IMR-90 (cell line): Measurements from ENCODE around the gene MFN2. TPM values are rescaled to one million over a fixed set of nuclear protein-coding genes. Genes with fewer than 3 reads are reported as not detected.

Source experiments
- ATAC-seq: fragments of 200-7000 bp; cut with Tn5 transposase; 2 replicates; pipeline ENCODE4 v1.9.1; 2020; ENCODE audit warnings: low read depth, mild to moderate bottlenecking, moderate library complexity
- BruUV-seq: library from RNA; stranded (reverse); fragments of 400-500 nt; replicated peaks from 2 replicates; lab custom pipeline; 2021; lab: Mats Ljungman, UMichigan
- CTCF ChIA-PET: fragments of 300-600 bp; formaldehyde crosslinking; extraction: SDS; loops from one replicate; lab custom pipeline; 2021; ENCODE audit warnings: antibody characterized with exemption; lab: Yijun Ruan, JAX
- POLR2A ChIA-PET: fragments of 300-600 bp; sonication (Branson Sonifier 250); formaldehyde crosslinking; loops from one replicate; lab custom pipeline; 2022; ENCODE audit warnings: antibody characterized with exemption; ENCODE audit not compliant: unreplicated experiment; lab: Charles Lee
- DNase-seq: peaks from one replicate; pipeline ENCODE4 v3.0.0; 2013
- H2AFZ ChIP-seq: replicated peaks from 2 replicates; pipeline ENCODE3; 2013; ENCODE audit warnings: low read length, mild to moderate bottlenecking; ENCODE audit not compliant: poor library complexity
- H2AK5ac ChIP-seq: 2 replicates; pipeline ENCODE4 v1.6.1; 2013; ENCODE audit warnings: low read depth, low read length, inconsistent platforms
- H2AK9ac ChIP-seq: replicated peaks from 2 replicates; pipeline ENCODE3; 2013; ENCODE audit warnings: mild to moderate bottlenecking, low read depth, low read length, moderate library complexity; ENCODE audit not compliant: poor library complexity
- H2BK120ac ChIP-seq: 2 replicates; pipeline ENCODE4 v1.6.1; 2013; ENCODE audit warnings: low read depth, low read length, inconsistent platforms
- H2BK15ac ChIP-seq: 3 replicates; pipeline ENCODE4 v1.6.1; 2013; ENCODE audit warnings: low read depth, low read length, inconsistent platforms
- H2BK20ac ChIP-seq: 2 replicates; pipeline ENCODE4 v1.6.1; 2013; ENCODE audit warnings: low read depth, mild to moderate bottlenecking, inconsistent platforms, low read length, moderate library complexity
- H2BK5ac ChIP-seq: 2 replicates; pipeline ENCODE4 v1.6.1; 2013; ENCODE audit warnings: mild to moderate bottlenecking, low read depth, low read length, inconsistent platforms; ENCODE audit not compliant: poor library complexity, severe bottlenecking
- H3K14ac ChIP-seq: replicated peaks from 2 replicates; pipeline ENCODE4 v1.6.1; 2013; ENCODE audit warnings: low read depth, low read length, inconsistent platforms
- H3K18ac ChIP-seq: 2 replicates; pipeline ENCODE4 v1.6.1; 2013; ENCODE audit warnings: low read depth, low read length, control low read depth
- H3K23ac ChIP-seq: 2 replicates; pipeline ENCODE4 v1.6.1; 2013; ENCODE audit warnings: low read depth, low read length, inconsistent platforms
- H3K27ac ChIP-seq: 2 replicates; pipeline ENCODE4 v1.5.1; 2013; ENCODE audit warnings: mild to moderate bottlenecking, control low read depth, low read length; ENCODE audit not compliant: insufficient read depth
- H3K27me3 ChIP-seq: 2 replicates; pipeline ENCODE4 v1.6.1; 2013; ENCODE audit warnings: low read length; ENCODE audit not compliant: control insufficient read depth, insufficient read depth
- H3K36me3 ChIP-seq: 2 replicates; pipeline ENCODE4 v1.6.1; 2013; ENCODE audit warnings: low read length, mixed read lengths; ENCODE audit not compliant: control insufficient read depth, insufficient read depth
- H3K4ac ChIP-seq: 2 replicates; pipeline ENCODE4 v1.6.1; 2013; ENCODE audit warnings: low read depth, low read length, inconsistent platforms
- H3K4me1 ChIP-seq: 2 replicates; pipeline ENCODE4 v1.6.1; 2013; ENCODE audit warnings: low read length, mixed read lengths; ENCODE audit not compliant: control insufficient read depth, insufficient read depth
- H3K4me2 ChIP-seq: 2 replicates; pipeline ENCODE4 v1.6.1; 2013; ENCODE audit warnings: low read depth, mild to moderate bottlenecking, control low read depth, low read length, moderate library complexity
- H3K4me3 ChIP-seq: 2 replicates; pipeline ENCODE4 v1.5.1; 2013; ENCODE audit warnings: low read depth, mild to moderate bottlenecking, control low read depth, low read length, moderate library complexity; ENCODE audit not compliant: insufficient read depth
- H3K56ac ChIP-seq: 2 replicates; pipeline ENCODE4 v1.6.1; 2013; ENCODE audit warnings: low read length, inconsistent platforms; ENCODE audit not compliant: insufficient read depth; ENCODE audit errors: extremely low read depth
- H3K79me1 ChIP-seq, 2 experiments: 2 replicates each; pipeline ENCODE4 v1.6.1; 2013; ENCODE audit warnings: low read length in 2 of 2, inconsistent platforms in 1 of 2, low read depth in 1 of 2
- H3K9ac ChIP-seq: 2 replicates; pipeline ENCODE4 v1.6.1; 2013; ENCODE audit warnings: low read depth, low read length, control low read depth
- H3K9me1 ChIP-seq: 2 replicates; pipeline ENCODE4 v1.6.1; 2013; ENCODE audit warnings: low read length, inconsistent platforms; ENCODE audit not compliant: insufficient read depth
- H3K9me3 ChIP-seq: 2 replicates; pipeline ENCODE4 v1.6.1; 2013; ENCODE audit warnings: low read length; ENCODE audit not compliant: control insufficient read depth, insufficient read depth
- H4K20me1 ChIP-seq: 2 replicates; pipeline ENCODE4 v1.6.1; 2013; ENCODE audit warnings: low read length, inconsistent platforms; ENCODE audit not compliant: insufficient read depth
- H4K5ac ChIP-seq: 2 replicates; pipeline ENCODE4 v1.6.1; 2013; ENCODE audit warnings: mild to moderate bottlenecking, low read depth, low read length, control low read depth
- H4K8ac ChIP-seq, 2 experiments: 2 replicates each; pipeline ENCODE4 v1.6.1; 2013; ENCODE audit warnings: low read depth in 2 of 2, low read length in 2 of 2, control low read depth in 1 of 2, inconsistent platforms in 1 of 2
- H4K91ac ChIP-seq: 2 replicates; pipeline ENCODE4 v1.6.1; 2013; ENCODE audit warnings: low read depth, low read length, inconsistent platforms; ENCODE audit not compliant: insufficient read depth
- BHLHE40 ChIP-seq: fragments of 150-350 bp; IDR thresholded peaks from 2 replicates; pipeline ENCODE4 v1.6.1; 2016; ENCODE audit warnings: mild to moderate bottlenecking, low read depth, low read length
- CEBPB ChIP-seq: IDR thresholded peaks from 2 replicates; pipeline ENCODE4 v1.6.1; 2012; ENCODE audit warnings: low read depth, low read length, improper control_type of control experiment
- CHD1 ChIP-seq: IDR thresholded peaks from 2 replicates; pipeline ENCODE4 v1.6.1; 2012; ENCODE audit warnings: low read depth, low read length, improper control_type of control experiment
- CTCF ChIP-seq: conservative IDR thresholded peaks from 2 replicates; pipeline ENCODE4 v1.5.1; 2012; ENCODE audit warnings: mild to moderate bottlenecking, low read depth, low read length, improper control_type of control experiment
- FOS ChIP-seq: fragments of 150-350 bp; IDR thresholded peaks from 2 replicates; pipeline ENCODE4 v1.6.1; 2016; ENCODE audit warnings: low read depth, low read length
- MAFK ChIP-seq: IDR thresholded peaks from 2 replicates; pipeline ENCODE4 v1.6.1; 2012; ENCODE audit warnings: low read depth, low read length, improper control_type of control experiment
- MAZ ChIP-seq: IDR thresholded peaks from 2 replicates; pipeline ENCODE4 v1.6.1; 2012; ENCODE audit warnings: low read depth, mild to moderate bottlenecking, low read length, improper control_type of control experiment, moderate library complexity, borderline replicate concordance
- MXI1 ChIP-seq: IDR thresholded peaks from 2 replicates; pipeline ENCODE4 v1.6.1; 2012; ENCODE audit warnings: low read depth, mild to moderate bottlenecking, low read length, moderate library complexity, borderline replicate concordance
- NFE2L2 ChIP-seq: fragments of 150-350 bp; IDR thresholded peaks from 2 replicates; pipeline ENCODE4 v1.6.1; 2016; ENCODE audit warnings: low read depth, mild to moderate bottlenecking, low read length
- POLR2A ChIP-seq: IDR thresholded peaks from 2 replicates; pipeline ENCODE4 v1.6.1; 2012; ENCODE audit warnings: mild to moderate bottlenecking, low read depth, low read length
- RAD21 ChIP-seq: IDR thresholded peaks from 2 replicates; pipeline ENCODE4 v1.6.1; 2012; ENCODE audit warnings: low read length, improper control_type of control experiment
- RCOR1 ChIP-seq: IDR thresholded peaks from 2 replicates; pipeline ENCODE4 v1.6.1; 2012; ENCODE audit warnings: mild to moderate bottlenecking, low read length, improper control_type of control experiment; ENCODE audit not compliant: insufficient replicate concordance
- SMC3 ChIP-seq: fragments of 150-350 bp; IDR thresholded peaks from 2 replicates; pipeline ENCODE4 v1.6.1; 2016; ENCODE audit warnings: low read depth, mild to moderate bottlenecking, antibody characterized with exemption, low read length, moderate library complexity
- USF2 ChIP-seq: fragments of 150-350 bp; IDR thresholded peaks from 2 replicates; pipeline ENCODE4 v1.6.1; 2017; ENCODE audit warnings: mild to moderate bottlenecking, antibody characterized with exemption, low read length, low read depth
- WGBS, 2 experiments: methylation state at CpG; one replicate each; pipeline versions ENCODE4 v1.1.5 to v1.1.7; 2013; ENCODE audit warnings: missing lambda C conversion rate in 2 of 2; ENCODE audit not compliant: insufficient read length in 1 of 2; ENCODE audit errors: extremely low coverage in 2 of 2; 5-methylcytosine and 5-hydroxymethylcytosine counted together
- dilution Hi-C: fragments of 300-500 bp; cut with HindIII; formaldehyde crosslinking; loops from one replicate; pipeline ENCODE4 v1.14.3; 2018; ENCODE audit warnings: low sequenced_read_pairs; ENCODE audit not compliant: unreplicated experiment
- in situ Hi-C: fragments of 300-500 bp; cut with MboI; formaldehyde crosslinking; loops from 3 replicates; pipeline ENCODE4 v1.14.3; 2019; ENCODE audit warnings: low sequenced_read_pairs, inconsistent platforms, mixed read lengths
- intact Hi-C: fragments of 100-400 bp; cut with micrococcal nuclease; formaldehyde crosslinking; loops from 2 replicates; pipeline ENCODE4 v1.10.0; 2022
- polyA plus RNA-seq, 3 experiments: library from polyadenylated mRNA; depleted of rRNA; stranded (reverse); fragments of >200 nt; gene quantifications; 2 replicates each; pipeline ENCODE4 v1.2.3, GENCODE V29; 2012; ENCODE audit warnings: low replicate concordance in 1 of 3
- total RNA-seq: library from RNA; depleted of rRNA; stranded (reverse); fragments of >200 nt; gene quantifications from 2 replicates; pipeline ENCODE4 v1.2.3, GENCODE V29; 2012
- TF ChIP-seq, protein P1 (sequence below): fragments of 150-350 bp; IDR thresholded peaks from 2 replicates; pipeline ENCODE4 v1.6.1; 2016; ENCODE audit warnings: low read depth, mild to moderate bottlenecking, low read length, moderate library complexity, borderline replicate concordance

Gene MFN2
- total and polyA plus RNA-seq, 2 of the 4 experiments (the other 2 are of a cell fraction): 52.8 to 84.2 TPM

DNA sequence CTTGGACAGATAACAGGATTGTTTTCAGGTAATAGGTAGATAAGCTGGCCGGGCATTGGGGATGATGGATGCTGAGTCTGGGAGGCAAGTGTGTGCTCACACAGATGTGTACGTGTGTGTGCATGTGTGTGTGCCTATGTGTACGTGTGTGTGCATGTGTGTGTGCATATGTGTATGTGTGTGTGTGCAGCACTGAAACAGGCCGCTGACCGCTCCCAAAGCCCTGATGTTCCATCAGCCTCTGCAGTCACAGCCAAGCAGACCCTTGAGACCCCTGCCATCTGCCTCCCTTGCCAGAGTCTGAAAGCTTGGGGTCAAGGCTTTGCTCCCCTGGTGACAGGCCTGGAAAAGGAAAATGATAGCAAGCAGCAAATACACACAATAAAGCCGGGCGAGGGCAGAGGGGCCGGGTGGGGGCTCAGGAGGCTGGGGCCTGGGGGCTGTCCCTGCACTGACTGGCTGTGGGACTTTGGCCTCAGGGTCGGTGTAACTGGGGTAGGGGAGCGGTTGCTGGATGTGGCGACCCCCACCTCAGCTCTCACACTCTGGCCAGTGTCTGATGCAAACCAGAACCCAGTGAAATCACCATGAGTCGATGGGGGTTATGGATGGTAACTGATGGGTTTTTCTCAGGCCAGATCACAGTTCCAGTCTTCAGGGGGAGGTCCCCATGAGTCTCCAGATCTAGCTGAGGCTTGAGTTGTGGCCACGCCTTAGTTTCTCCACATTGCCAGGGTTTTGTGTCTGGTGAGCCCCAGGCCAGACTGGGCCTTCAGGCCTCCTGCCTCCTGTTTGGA, 73.7 kb downstream of the MFN2 start:
- Histone ChIP-seq H2BK5ac (no peak overlapping the region), H4K8ac (no peak overlapping the region), H4K20me1 (no peaks in the 10 kb centered on the region), H3K18ac (no peak overlapping the region), H3K4me1 (peaks cover 5% of the 10 kb centered on the region; the same call in 1 of the 2 replicates), H3K27ac (no peak overlapping the region), H2AK9ac (peak overlapping the region; percentile 63), H3K4me2 (no peak overlapping the region), H2BK20ac (no peak overlapping the region), H3K4me3 (no peak overlapping the region), H3K4ac (no peak overlapping the region), H3K79me1 (no peaks in the 10 kb centered on the region), H3K27me3 (peaks cover 7% of the 10 kb centered on the region; the same call in 1 of the 2 replicates), H4K91ac (no peak overlapping the region), H3K9ac (no peak overlapping the region), H3K14ac (no peak overlapping the region), H4K5ac (no peak overlapping the region), H2AK5ac (no peak overlapping the region), H2BK120ac (no peak overlapping the region), H2BK15ac (no peak overlapping the region), H3K9me3 (peaks cover 5% of the 10 kb centered on the region), H3K56ac (no peak overlapping the region), H2AFZ (peak overlapping the region; percentile 13), H3K23ac (no peak overlapping the region), H3K36me3 (no peaks in the 10 kb centered on the region), H3K9me1 (no peaks in the 10 kb centered on the region)
- dilution Hi-C loops (no loop called here), intact Hi-C loops (no loop called here), in situ Hi-C loops (no loop called here)
- ATAC-seq (no peak), DNase-seq (peak; percentile 25)
- BruUV-seq: no TSS peak
- 60% methylated on average over 4 of the region's 13 CpGs; no CpG with 5 or more reads in 1 of the 2 experiments for WGBS, 2 experiments
- CTCF ChIA-PET: interaction anchor here (0.6 kb wide), 1 partner anchor 10 kb away, joined by 3 read pairs; no protein-coding TSS in a partner anchor
- POLR2A ChIA-PET: no interaction called here
- TF ChIP-seq SMC3 (no peak), USF2 (no peak), MAFK (no peak), BHLHE40 (no peak), CHD1 (no peak), NFE2L2 (no peak), MXI1 (no peak), CTCF (no peak), FOS (no peak), CEBPB (no peak), MAZ (no peak), RCOR1 (no peak), POLR2A (no peak), RAD21 (no peak)
- TF ChIP-seq, protein P1, sequence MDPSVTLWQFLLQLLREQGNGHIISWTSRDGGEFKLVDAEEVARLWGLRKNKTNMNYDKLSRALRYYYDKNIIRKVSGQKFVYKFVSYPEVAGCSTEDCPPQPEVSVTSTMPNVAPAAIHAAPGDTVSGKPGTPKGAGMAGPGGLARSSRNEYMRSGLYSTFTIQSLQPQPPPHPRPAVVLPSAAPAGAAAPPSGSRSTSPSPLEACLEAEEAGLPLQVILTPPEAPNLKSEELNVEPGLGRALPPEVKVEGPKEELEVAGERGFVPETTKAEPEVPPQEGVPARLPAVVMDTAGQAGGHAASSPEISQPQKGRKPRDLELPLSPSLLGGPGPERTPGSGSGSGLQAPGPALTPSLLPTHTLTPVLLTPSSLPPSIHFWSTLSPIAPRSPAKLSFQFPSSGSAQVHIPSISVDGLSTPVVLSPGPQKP: no peak
